ENCODE measurements around the gene MBD5. TPM values are rescaled to one million over a fixed set of nuclear protein-coding genes. Genes with fewer than 3 reads are reported as not detected.

Gene MBD5
- total RNA-seq, 4 donors from 2014 or later: 11.9 to 51.9 (median 19.7) TPM

GRCh38 chr2:148110184-148110583 is 89.3 kb downstream of the MBD5 start:
- 72% methylated on average over 1 of the region's 1 CpG for WGBS
- no peak for DNase-seq (ENCODE audit: low spot score in 2 of 2)

GRCh38 chr2:148122788-148123187 is 101.9 kb downstream of the MBD5 start:
- TF ChIP-seq EP300 (IDR thresholded peaks at IDR 0.05) (no peak), POLR2A (IDR thresholded peaks at IDR 0.05) (no peak), CTCF (IDR thresholded peaks at IDR 0.05) (no peak), POLR2AphosphoS5 (IDR thresholded peaks at IDR 0.05) (no peak)
- no peaks in the 10 kb centered on the region for H3K36me3 ChIP-seq
- H3K27me3 ChIP-seq: no peaks in the 10 kb centered on the region
- no peak overlapping the region for H3K4me3 ChIP-seq
- no peaks in the 10 kb centered on the region for H3K9me3 ChIP-seq
- no peaks in the 10 kb centered on the region for H3K4me1 ChIP-seq
- DNase-seq (ENCODE audit: low spot score in 2 of 2): no peak
- no peak overlapping the region for H3K27ac ChIP-seq

More at GRCh38 chr2:148110184-148110583, 89.3 kb downstream of the MBD5 start:
- Histone ChIP-seq H3K4me1 (no peaks in the 10 kb centered on the region), H3K9me3 (no peaks in the 10 kb centered on the region), H3K36me3 (no peaks in the 10 kb centered on the region), H3K27ac (no peak overlapping the region), H3K27me3 (no peaks in the 10 kb centered on the region), H3K4me3 (no peak overlapping the region)
- TF ChIP-seq POLR2A (IDR thresholded peaks at IDR 0.05) (no peak), EP300 (IDR thresholded peaks at IDR 0.05) (no peak), POLR2AphosphoS5 (IDR thresholded peaks at IDR 0.05) (no peak), CTCF (IDR thresholded peaks at IDR 0.05) (no peak)

GRCh38 chr2:148124271-148124670 is 103.4 kb downstream of the MBD5 start:
- DNase-seq (ENCODE audit: low spot score in 2 of 2): no peak
- no peak overlapping the region for H3K4me3 ChIP-seq
- no peaks in the 10 kb centered on the region for H3K36me3 ChIP-seq
- no peaks in the 10 kb centered on the region for H3K4me1 ChIP-seq
- no peaks in the 10 kb centered on the region for H3K9me3 ChIP-seq
- TF ChIP-seq POLR2AphosphoS5 (IDR thresholded peaks at IDR 0.05) (no peak), CTCF (IDR thresholded peaks at IDR 0.05) (no peak), EP300 (IDR thresholded peaks at IDR 0.05) (no peak), POLR2A (IDR thresholded peaks at IDR 0.05) (no peak)
- 59% methylated on average over 2 of the region's 2 CpGs for WGBS
- no peaks in the 10 kb centered on the region for H3K27me3 ChIP-seq
- H3K27ac ChIP-seq: no peak overlapping the region

GRCh38 chr2:148130581-148130980 is 109.7 kb downstream of the MBD5 start:
- H3K27me3 ChIP-seq: no peaks in the 10 kb centered on the region
- H3K4me3 ChIP-seq: no peak overlapping the region
- H3K36me3 ChIP-seq: no peaks in the 10 kb centered on the region
- 63% methylated on average over 3 of the region's 3 CpGs for WGBS
- TF ChIP-seq POLR2A (IDR thresholded peaks at IDR 0.05) (no peak), CTCF (IDR thresholded peaks at IDR 0.05) (no peak), EP300 (IDR thresholded peaks at IDR 0.05) (no peak), POLR2AphosphoS5 (IDR thresholded peaks at IDR 0.05) (no peak)
- no peaks in the 10 kb centered on the region for H3K4me1 ChIP-seq
- H3K27ac ChIP-seq: no peak overlapping the region
- DNase-seq (ENCODE audit: low spot score in 2 of 2): no peak
- no peaks in the 10 kb centered on the region for H3K9me3 ChIP-seq

GRCh38 chr2:148132412-148132811 is 111.5 kb downstream of the MBD5 start:
- 79% methylated on average over 1 of the region's 1 CpG for WGBS
- H3K4me1 ChIP-seq: no peaks in the 10 kb centered on the region
- no peaks in the 10 kb centered on the region for H3K9me3 ChIP-seq
- no peaks in the 10 kb centered on the region for H3K36me3 ChIP-seq
- H3K27ac ChIP-seq: no peak overlapping the region
- DNase-seq (ENCODE audit: low spot score in 2 of 2): no peak
- H3K27me3 ChIP-seq: no peaks in the 10 kb centered on the region
- no peak for TF ChIP-seq POLR2A (IDR thresholded peaks at IDR 0.05)
- no peak for TF ChIP-seq CTCF (IDR thresholded peaks at IDR 0.05)
- TF ChIP-seq POLR2AphosphoS5 (IDR thresholded peaks at IDR 0.05): no peak
- TF ChIP-seq EP300 (IDR thresholded peaks at IDR 0.05): no peak
- no peak overlapping the region for H3K4me3 ChIP-seq
